ENCODE data around the gene TLN1. TPM values are rescaled to one million over a fixed set of nuclear protein-coding genes. Genes with fewer than 3 reads are reported as not detected.

TLN1 gene
- total and polyA plus RNA-seq, 2 experiments from 2014 or later, result 21.5 to 120 TPM

DNA sequence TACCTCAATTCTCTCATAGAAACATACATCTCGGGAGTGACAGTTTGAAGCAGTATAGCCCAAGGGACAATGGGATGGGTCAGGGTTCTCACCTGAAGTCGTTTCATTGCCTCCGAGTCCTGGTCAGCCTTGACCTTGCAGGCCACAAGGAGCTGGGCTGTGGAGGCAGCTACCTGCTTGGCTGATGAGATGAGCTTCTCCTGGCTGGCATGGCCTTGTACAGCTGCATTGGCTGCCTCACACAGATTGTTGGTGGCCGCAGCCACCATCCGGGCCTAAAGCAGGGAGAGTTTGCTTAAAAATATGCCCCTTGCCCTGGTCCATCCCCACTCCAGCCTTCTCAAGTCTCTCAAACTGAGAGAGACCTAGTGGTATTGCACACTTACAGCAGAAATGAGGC lies 33.8 kb downstream of the TLN1 start:
- no peak for TF ChIP-seq STAT1 (IDR thresholded peaks at IDR 0.05; ENCODE audit: unreplicated experiment)
- TF ChIP-seq, protein P1, sequence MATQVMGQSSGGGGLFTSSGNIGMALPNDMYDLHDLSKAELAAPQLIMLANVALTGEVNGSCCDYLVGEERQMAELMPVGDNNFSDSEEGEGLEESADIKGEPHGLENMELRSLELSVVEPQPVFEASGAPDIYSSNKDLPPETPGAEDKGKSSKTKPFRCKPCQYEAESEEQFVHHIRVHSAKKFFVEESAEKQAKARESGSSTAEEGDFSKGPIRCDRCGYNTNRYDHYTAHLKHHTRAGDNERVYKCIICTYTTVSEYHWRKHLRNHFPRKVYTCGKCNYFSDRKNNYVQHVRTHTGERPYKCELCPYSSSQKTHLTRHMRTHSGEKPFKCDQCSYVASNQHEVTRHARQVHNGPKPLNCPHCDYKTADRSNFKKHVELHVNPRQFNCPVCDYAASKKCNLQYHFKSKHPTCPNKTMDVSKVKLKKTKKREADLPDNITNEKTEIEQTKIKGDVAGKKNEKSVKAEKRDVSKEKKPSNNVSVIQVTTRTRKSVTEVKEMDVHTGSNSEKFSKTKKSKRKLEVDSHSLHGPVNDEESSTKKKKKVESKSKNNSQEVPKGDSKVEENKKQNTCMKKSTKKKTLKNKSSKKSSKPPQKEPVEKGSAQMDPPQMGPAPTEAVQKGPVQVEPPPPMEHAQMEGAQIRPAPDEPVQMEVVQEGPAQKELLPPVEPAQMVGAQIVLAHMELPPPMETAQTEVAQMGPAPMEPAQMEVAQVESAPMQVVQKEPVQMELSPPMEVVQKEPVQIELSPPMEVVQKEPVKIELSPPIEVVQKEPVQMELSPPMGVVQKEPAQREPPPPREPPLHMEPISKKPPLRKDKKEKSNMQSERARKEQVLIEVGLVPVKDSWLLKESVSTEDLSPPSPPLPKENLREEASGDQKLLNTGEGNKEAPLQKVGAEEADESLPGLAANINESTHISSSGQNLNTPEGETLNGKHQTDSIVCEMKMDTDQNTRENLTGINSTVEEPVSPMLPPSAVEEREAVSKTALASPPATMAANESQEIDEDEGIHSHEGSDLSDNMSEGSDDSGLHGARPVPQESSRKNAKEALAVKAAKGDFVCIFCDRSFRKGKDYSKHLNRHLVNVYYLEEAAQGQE (IDR thresholded peaks at IDR 0.05; ENCODE audit: unreplicated experiment), result no peak
- no peak for TF ChIP-seq ZNF331 (CRISPR knock-in tag; IDR thresholded peaks at IDR 0.05; ENCODE audit: low read depth)
- TF ChIP-seq, protein P2, sequence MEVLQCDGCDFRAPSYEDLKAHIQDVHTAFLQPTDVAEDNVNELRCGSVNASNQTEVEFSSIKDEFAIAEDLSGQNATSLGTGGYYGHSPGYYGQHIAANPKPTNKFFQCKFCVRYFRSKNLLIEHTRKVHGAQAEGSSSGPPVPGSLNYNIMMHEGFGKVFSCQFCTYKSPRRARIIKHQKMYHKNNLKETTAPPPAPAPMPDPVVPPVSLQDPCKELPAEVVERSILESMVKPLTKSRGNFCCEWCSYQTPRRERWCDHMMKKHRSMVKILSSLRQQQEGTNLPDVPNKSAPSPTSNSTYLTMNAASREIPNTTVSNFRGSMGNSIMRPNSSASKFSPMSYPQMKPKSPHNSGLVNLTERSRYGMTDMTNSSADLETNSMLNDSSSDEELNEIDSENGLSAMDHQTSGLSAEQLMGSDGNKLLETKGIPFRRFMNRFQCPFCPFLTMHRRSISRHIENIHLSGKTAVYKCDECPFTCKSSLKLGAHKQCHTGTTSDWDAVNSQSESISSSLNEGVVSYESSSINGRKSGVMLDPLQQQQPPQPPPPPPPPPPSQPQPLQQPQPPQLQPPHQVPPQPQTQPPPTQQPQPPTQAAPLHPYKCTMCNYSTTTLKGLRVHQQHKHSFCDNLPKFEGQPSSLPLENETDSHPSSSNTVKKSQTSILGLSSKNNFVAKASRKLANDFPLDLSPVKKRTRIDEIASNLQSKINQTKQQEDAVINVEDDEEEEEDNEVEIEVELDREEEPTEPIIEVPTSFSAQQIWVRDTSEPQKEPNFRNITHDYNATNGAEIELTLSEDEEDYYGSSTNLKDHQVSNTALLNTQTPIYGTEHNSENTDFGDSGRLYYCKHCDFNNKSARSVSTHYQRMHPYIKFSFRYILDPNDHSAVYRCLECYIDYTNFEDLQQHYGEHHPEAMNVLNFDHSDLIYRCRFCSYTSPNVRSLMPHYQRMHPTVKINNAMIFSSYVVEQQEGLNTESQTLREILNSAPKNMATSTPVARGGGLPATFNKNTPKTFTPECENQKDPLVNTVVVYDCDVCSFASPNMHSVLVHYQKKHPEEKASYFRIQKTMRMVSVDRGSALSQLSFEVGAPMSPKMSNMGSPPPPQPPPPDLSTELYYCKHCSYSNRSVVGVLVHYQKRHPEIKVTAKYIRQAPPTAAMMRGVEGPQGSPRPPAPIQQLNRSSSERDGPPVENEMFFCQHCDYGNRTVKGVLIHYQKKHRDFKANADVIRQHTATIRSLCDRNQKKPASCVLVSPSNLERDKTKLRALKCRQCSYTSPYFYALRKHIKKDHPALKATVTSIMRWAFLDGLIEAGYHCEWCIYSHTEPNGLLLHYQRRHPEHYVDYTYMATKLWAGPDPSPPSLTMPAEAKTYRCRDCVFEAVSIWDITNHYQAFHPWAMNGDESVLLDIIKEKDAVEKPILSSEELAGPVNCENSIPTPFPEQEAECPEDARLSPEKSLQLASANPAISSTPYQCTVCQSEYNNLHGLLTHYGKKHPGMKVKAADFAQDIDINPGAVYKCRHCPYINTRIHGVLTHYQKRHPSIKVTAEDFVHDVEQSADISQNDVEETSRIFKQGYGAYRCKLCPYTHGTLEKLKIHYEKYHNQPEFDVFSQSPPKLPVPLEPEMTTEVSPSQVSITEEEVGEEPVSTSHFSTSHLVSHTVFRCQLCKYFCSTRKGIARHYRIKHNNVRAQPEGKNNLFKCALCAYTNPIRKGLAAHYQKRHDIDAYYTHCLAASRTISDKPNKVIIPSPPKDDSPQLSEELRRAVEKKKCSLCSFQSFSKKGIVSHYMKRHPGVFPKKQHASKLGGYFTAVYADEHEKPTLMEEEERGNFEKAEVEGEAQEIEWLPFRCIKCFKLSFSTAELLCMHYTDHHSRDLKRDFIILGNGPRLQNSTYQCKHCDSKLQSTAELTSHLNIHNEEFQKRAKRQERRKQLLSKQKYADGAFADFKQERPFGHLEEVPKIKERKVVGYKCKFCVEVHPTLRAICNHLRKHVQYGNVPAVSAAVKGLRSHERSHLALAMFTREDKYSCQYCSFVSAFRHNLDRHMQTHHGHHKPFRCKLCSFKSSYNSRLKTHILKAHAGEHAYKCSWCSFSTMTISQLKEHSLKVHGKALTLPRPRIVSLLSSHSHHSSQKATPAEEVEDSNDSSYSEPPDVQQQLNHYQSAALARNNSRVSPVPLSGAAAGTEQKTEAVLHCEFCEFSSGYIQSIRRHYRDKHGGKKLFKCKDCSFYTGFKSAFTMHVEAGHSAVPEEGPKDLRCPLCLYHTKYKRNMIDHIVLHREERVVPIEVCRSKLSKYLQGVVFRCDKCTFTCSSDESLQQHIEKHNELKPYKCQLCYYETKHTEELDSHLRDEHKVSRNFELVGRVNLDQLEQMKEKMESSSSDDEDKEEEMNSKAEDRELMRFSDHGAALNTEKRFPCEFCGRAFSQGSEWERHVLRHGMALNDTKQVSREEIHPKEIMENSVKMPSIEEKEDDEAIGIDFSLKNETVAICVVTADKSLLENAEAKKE (CRISPR knock-in tag; IDR thresholded peaks at IDR 0.05), result no peak
- no peak for TF ChIP-seq POLR2AphosphoS5 (IDR thresholded peaks at IDR 0.05; ENCODE audit: low read depth)
- no peak for TF ChIP-seq EZH2 (IDR thresholded peaks at IDR 0.05; ENCODE audit: low read depth, unreplicated experiment)
- Histone ChIP-seq H3K27me3 (ENCODE audit: insufficient read depth) (no peaks in the 10 kb centered on the region), H3K4me3 (no peak overlapping the region), H3K79me2 (replicated peaks; ENCODE audit: insufficient read depth) (no peaks in the 10 kb centered on the region), H3K9me2 (ENCODE audit: insufficient read depth) (no peaks in the 10 kb centered on the region), H3K36me3 (ENCODE audit: insufficient read depth) (peaks cover 31% of the 10 kb centered on the region; the same call in 1 of the 2 replicates), H4K20me1 (replicated peaks; ENCODE audit: insufficient read depth) (no peaks in the 10 kb centered on the region), H3K4me2 (no peak overlapping the region), H3K4me1 (ENCODE audit: insufficient read depth) (no peaks in the 10 kb centered on the region), H2AFZ (no peak overlapping the region), H3F3A (replicated peaks; ENCODE audit: low read depth) (peaks cover 6% of the 10 kb centered on the region), H3K27ac (ENCODE audit: low read depth) (no peak overlapping the region)
- ATAC-seq, result no peak
- no peaks in the 10 kb centered on the region for H3K9me3 Mint-ChIP-seq
- no peak overlapping the region for H3K4me3 Mint-ChIP-seq
- DNase-seq (ENCODE audit: low spot score), result no peak
- no peaks in the 10 kb centered on the region for H3K4me1 Mint-ChIP-seq
- H3K27me3 Mint-ChIP-seq (ENCODE audit: insufficient read depth, low read depth, poor library complexity), result peaks cover 10% of the 10 kb centered on the region
- no peak overlapping the region for H3K27ac Mint-ChIP-seq
- no peaks in the 10 kb centered on the region; the same call in none of the 3 replicates for H3K36me3 Mint-ChIP-seq (ENCODE audit: low read depth)
